NOMO-1 treated with DMSO at 0.1 percent for 48 hours (cell line): ENCODE results near the gene B3GNT3.

Experiments
- DNase-seq: peaks from one replicate; lab custom pipeline; 2025; ENCODE audit not compliant: unreplicated experiment; lab: John Stamatoyannopoulos, UW

The B3GNT3 gene

DNA sequence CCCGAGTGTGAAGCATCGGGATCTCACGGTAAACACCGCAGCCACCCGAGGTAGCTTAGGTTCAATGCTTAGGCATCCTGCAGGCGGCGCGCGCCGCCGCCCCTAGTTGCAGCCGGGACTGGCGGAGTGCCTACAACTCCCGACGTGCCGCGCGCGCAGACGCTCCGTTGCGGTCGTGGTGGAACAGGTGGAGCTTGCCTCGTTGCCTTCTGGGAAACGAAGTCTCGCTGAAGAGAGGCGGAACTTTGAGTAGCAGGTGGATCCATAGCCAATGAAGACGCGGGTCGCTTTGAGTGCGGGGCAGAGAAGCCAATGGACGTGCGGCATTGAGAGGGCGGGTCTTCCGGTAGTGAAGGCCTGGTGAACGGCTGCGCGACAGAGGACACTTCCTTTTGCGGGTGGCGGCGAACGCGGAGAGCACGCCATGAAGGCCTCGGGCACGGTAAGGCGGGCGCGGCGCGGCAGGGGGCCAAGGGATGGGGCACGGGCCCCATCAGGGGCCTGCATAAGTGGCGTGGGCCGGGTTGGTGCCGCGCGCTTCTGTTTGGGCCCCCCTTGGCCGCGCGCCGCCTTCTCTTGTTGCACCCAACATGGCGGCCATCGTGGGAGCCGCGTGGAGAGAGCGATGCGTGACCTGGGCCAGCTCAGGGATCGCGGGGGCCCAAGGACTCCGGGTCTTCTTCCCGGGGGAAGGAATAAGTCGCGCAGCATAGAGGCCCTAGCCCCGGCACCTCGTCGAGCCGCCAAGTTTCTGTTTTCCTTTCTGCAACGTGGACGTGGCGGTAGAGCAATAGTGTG lies 64.8 kb downstream of the B3GNT3 start, which contains the start of gene RPL18A:
Gene RPL18A, plus strand, starts transcription at position 378 of the 798 bp plus-strand sequence. Its CDS starts 47 bp downstream, at position 425.
- peak; percentile 99 for DNase-seq

DNA sequence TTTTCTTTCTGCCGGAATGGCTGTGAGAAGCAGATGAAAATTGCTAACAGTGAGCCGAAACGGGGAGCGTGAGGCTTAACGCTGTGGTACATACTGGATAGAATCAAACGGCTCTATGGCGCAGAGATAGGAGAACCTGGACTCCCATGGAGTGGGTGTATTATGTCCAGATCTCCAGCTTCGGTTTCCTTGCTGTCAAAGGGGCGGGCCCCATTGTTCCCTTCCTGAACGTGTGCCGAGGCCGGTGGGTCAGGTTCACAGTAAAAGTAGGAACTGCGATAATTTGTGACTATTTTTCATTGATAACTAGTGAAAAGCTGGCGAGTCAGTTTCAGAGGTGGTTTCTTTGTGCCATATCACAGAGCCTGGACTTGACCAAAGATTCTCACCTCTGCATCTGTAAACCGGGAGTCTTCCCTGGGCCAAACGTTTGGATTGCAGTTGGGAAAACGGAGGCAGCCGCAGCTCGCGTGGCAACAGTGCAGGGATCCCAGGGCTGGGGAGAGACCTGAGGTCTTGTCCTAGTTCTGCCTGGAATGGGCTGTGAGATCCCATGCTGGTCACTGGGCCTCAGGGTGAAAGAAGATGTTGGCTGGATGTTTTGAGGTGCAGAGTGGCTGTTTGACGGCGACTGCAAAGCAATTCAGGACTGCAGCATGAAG lies 65.5 kb downstream of the B3GNT3 start:
- no peak for DNase-seq

DNA sequence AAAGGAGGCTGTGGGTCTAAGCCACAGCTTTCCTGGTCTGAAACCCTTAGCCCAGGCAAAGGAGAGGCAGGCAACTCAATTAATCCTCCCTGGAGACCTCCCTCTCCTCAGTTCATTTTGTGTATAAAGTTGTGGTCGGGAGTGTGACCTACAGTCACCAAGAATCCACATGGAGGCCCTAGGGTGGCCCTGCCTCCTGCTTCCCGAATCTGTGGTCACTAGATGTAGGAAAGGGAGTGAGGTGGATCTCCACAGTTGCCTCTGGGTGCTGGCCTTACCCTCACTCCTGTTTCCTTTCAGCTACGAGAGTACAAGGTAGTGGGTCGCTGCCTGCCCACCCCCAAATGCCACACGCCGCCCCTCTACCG lies 66.0 kb downstream of the B3GNT3 start:
- DNase-seq = no peak

GRCh38 chr19:17861542-17862402 lies 66.8 kb downstream of the B3GNT3 start:
- no peak for DNase-seq

DNA sequence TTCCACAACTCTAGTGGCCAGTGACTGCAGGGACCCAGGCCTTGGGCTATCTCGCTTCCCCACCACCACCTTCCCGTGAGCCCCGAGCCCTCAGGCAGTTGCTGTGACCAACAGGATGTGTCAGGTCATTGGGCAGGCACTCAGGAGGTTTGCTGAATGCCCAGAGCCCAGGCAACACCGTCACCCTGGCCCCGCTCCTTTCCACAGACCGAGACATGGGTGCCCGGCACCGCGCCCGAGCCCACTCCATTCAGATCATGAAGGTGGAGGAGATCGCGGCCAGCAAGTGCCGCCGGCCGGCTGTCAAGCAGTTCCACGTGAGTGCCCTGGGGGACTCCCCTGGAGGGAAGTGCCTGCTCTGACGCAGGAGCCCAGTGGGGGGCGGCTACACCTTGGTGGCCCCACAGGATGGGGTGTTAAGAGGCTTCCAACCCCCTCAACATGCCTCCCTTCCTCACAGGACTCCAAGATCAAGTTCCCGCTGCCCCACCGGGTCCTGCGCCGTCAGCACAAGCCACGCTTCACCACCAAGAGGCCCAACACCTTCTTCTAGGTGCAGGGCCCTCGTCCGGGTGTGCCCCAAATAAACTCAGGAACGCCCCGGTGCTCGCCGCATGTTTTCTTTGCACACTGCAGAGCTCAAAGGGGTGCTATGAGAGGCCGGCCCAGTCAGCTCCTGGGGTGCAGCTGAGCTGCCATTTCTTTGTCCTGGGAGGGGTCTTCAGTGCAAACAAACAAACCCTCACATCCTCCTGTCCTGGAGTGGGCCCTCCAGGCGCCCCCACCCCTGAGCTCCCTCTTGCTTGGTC lies 68.0 kb downstream of the B3GNT3 start:
- DNase-seq = no peak
